Measurements from ENCODE around the gene CFAP206. TPM values are rescaled to one million over a fixed set of nuclear protein-coding genes. Genes with fewer than 3 reads are reported as not detected.

The CFAP206 gene
- total RNA-seq, 1 experiment from 2014 or later, result 0.54 TPM

DNA sequence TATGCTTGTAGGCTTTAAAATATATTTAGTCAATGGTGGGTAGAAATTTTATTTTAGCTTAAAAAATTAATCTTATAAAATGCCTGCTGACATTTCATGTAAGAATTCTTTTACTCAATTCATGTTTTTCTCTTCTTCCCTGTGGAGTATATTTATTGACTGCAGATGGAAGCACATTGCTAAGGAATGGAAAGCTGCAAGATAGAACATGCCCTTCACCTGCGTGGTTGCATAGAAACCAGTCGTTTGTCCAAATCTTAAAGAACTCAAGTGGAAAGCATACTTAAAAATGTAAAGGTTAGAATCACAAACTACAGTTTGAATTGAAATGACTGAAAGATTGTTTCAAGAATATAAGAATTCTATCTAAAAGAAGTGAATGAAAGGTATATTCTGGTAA, 32.5 kb upstream of the CFAP206 start (continued):
- TF ChIP-seq CTCF (IDR thresholded peaks at IDR 0.05 in 2 of 3, conservative IDR thresholded peaks at IDR 0.05 in 1 of 3; ENCODE audit: borderline replicate concordance in 1 of 3, insufficient read depth in 1 of 3, low read depth in 2 of 3, low read length in 2 of 3) (no peak), EZH2phosphoT487 (IDR thresholded peaks at IDR 0.05; ENCODE audit: borderline replicate concordance) (no peak), RAD21 (IDR thresholded peaks at IDR 0.05; ENCODE audit: low read depth) (no peak)
- TF ChIP-seq, protein P1, sequence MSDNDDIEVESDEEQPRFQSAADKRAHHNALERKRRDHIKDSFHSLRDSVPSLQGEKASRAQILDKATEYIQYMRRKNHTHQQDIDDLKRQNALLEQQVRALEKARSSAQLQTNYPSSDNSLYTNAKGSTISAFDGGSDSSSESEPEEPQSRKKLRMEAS (IDR thresholded peaks at IDR 0.05), result no peak

- ChIA-PET CTCF (no interaction called here), RAD21 (ENCODE audit: low non-redundant PET in 1 of 2, low total read pairs in 2 of 2, uncharacterized antibody in 2 of 2, unreplicated experiment in 2 of 2) (no interaction called here)
These were observed 31.1 kb upstream of the CFAP206 start for GRCh38 chr6:87376643-87377042.

More at GRCh38 chr6:87376643-87377042, 31.1 kb upstream of the CFAP206 start:
- Histone ChIP-seq H3K9ac (ENCODE audit: low read length) (no peak overlapping the region), H3K4me2 (ENCODE audit: low read length) (no peak overlapping the region), H4K20me1 (ENCODE audit: insufficient read depth) (no peaks in the 10 kb centered on the region), H2AFZ (ENCODE audit: low read depth, low read length, poor library complexity, severe bottlenecking) (no peak overlapping the region), H3K79me2 (ENCODE audit: insufficient read depth, low read length) (no peaks in the 10 kb centered on the region), H3K27ac (ENCODE audit: low read depth, low read length) (no peak overlapping the region), H3K9me3 (ENCODE audit: control insufficient read depth in 1 of 2, insufficient read depth in 1 of 2, low read depth in 1 of 2, low read length in 2 of 2) (no peaks in the 10 kb centered on the region), H3K9me2 (ENCODE audit: insufficient read depth) (no peaks in the 10 kb centered on the region), H3K36me3 (ENCODE audit: control insufficient read depth in 1 of 2, insufficient read depth in 2 of 2, low read length in 2 of 2) (no peaks in the 10 kb centered on the region), H3K4me3 (replicated peaks in 1 of 2; ENCODE audit: low read depth in 1 of 2, low read length in 2 of 2) (no peak overlapping the region), H3K27me3 (ENCODE audit: insufficient read depth, low read length) (no peaks in the 10 kb centered on the region), H3K4me1 (ENCODE audit: control insufficient read depth in 1 of 2, insufficient read depth in 2 of 2, low read length in 2 of 2) (no peaks in the 10 kb centered on the region)
- no peak for ATAC-seq
- no TSS peak for BruUV-seq (replicated peaks)
- no peak for DNase-seq (ENCODE audit: low read depth, low spot score)
- TF ChIP-seq CEBPB (IDR thresholded peaks at IDR 0.05; ENCODE audit: low read depth) (no peak), REST (IDR thresholded peaks at IDR 0.05; ENCODE audit: low read depth) (no peak), EZH2phosphoT487 (IDR thresholded peaks at IDR 0.05; ENCODE audit: borderline replicate concordance) (no peak), FOSL1 (IDR thresholded peaks at IDR 0.05; ENCODE audit: low read depth) (no peak)
- TF ChIP-seq, protein P1 (IDR thresholded peaks at IDR 0.05), result no peak
- intact Hi-C loops (cut with micrococcal nuclease), result no loop called here
- POLR2A ChIA-PET, result no interaction called here

Data from HCT116 (cell line).